Ectodermal cell (in vitro differentiated cells): ENCODE measurements around the gene PCCA.

Experiments
- H3K27ac ChIP-seq: 2 replicates; pipeline ENCODE4 v1.7.0; 2013; ENCODE audit warnings: mild to moderate bottlenecking, low read depth, low read length; ENCODE audit not compliant: insufficient read depth, poor library complexity, severe bottlenecking
- H3K27me3 ChIP-seq: 2 replicates; pipeline ENCODE4 v1.7.0; 2013; ENCODE audit warnings: mild to moderate bottlenecking, low read length; ENCODE audit not compliant: insufficient read depth, control insufficient read depth, poor library complexity, severe bottlenecking
- H3K36me3 ChIP-seq: one replicate; pipeline ENCODE4 v1.7.0; 2013; ENCODE audit warnings: low read length; ENCODE audit not compliant: control insufficient read depth, insufficient read depth
- H3K4me1 ChIP-seq: one replicate; pipeline ENCODE4 v1.7.0; 2013; ENCODE audit warnings: low read length; ENCODE audit not compliant: control insufficient read depth, insufficient read depth
- H3K4me3 ChIP-seq: 2 replicates; pipeline ENCODE4 v1.7.0; 2013; ENCODE audit warnings: low read depth, low read length, control low read depth; ENCODE audit not compliant: insufficient read depth
- H3K9me3 ChIP-seq: 2 replicates; pipeline ENCODE4 v1.7.0; 2013; ENCODE audit warnings: mild to moderate bottlenecking, low read length, moderate library complexity; ENCODE audit not compliant: control insufficient read depth
- WGBS, 2 experiments: methylation state at CpG; one replicate each; pipeline ENCODE4 v1.1.7; 2013; ENCODE audit warnings: missing lambda C conversion rate in 2 of 2; 5-methylcytosine and 5-hydroxymethylcytosine counted together

PCCA gene

GRCh38 chr13:100388923-100389322 lies 300.0 kb downstream of the PCCA start:
- no peak overlapping the region for H3K27ac ChIP-seq
- H3K4me3 ChIP-seq = no peak overlapping the region
- whole genome bisulfite sequencing, 2 experiments = 96 to 98% methylated on average over 4 of the region's 4 CpGs
- no peaks in the 10 kb centered on the region for H3K4me1 ChIP-seq
- H3K9me3 ChIP-seq = no peaks in the 10 kb centered on the region
- H3K36me3 ChIP-seq = no peaks in the 10 kb centered on the region
- H3K27me3 ChIP-seq = no peaks in the 10 kb centered on the region

GRCh38 chr13:100389617-100390016 lies 300.7 kb downstream of the PCCA start:
- no peak overlapping the region for H3K27ac ChIP-seq
- no peaks in the 10 kb centered on the region for H3K27me3 ChIP-seq
- 85 to 86% methylated on average over 3 of the region's 3 CpGs for WGBS, 2 experiments
- H3K9me3 ChIP-seq = no peaks in the 10 kb centered on the region
- H3K36me3 ChIP-seq = no peaks in the 10 kb centered on the region
- no peaks in the 10 kb centered on the region for H3K4me1 ChIP-seq
- H3K4me3 ChIP-seq = no peak overlapping the region

GRCh38 chr13:100392709-100393630 lies 304.1 kb downstream of the PCCA start:
- H3K36me3 ChIP-seq = no peaks in the 10 kb centered on the region
- H3K4me1 ChIP-seq = no peaks in the 10 kb centered on the region
- H3K27me3 ChIP-seq = no peaks in the 10 kb centered on the region
- H3K27ac ChIP-seq = no peak overlapping the region
- no peaks in the 10 kb centered on the region for H3K9me3 ChIP-seq
- whole genome bisulfite sequencing, 2 experiments = 91 to 94% methylated on average over 12 of the region's 12 CpGs
- H3K4me3 ChIP-seq = no peak overlapping the region

- 86 to 91% methylated on average over 5 to 8 of the region's 9 CpGs for WGBS, 2 experiments
- Histone ChIP-seq H3K4me3 (no peak overlapping the region), H3K27ac (peak overlapping the region; percentile 30)
These were observed 305.3 kb downstream of the PCCA start for GRCh38 chr13:100394005-100394695.

GRCh38 chr13:100395698-100396373 lies 306.9 kb downstream of the PCCA start:
- 88 to 96% methylated on average over 4 of the region's 4 CpGs for WGBS, 2 experiments
- no peaks in the 10 kb centered on the region for H3K27me3 ChIP-seq

More at GRCh38 chr13:100394005-100394695, 305.3 kb downstream of the PCCA start:
- H3K36me3 ChIP-seq = no peaks in the 10 kb centered on the region
- no peaks in the 10 kb centered on the region for H3K9me3 ChIP-seq
- H3K27me3 ChIP-seq = no peaks in the 10 kb centered on the region
- H3K4me1 ChIP-seq = no peaks in the 10 kb centered on the region

GRCh38 chr13:100396776-100397175 lies 307.9 kb downstream of the PCCA start:
- Histone ChIP-seq H3K9me3 (no peaks in the 10 kb centered on the region), H3K27me3 (no peaks in the 10 kb centered on the region), H3K4me1 (no peaks in the 10 kb centered on the region), H3K4me3 (no peak overlapping the region), H3K36me3 (no peaks in the 10 kb centered on the region), H3K27ac (no peak overlapping the region)
- 73 to 82% methylated on average over 6 of the region's 6 CpGs for WGBS, 2 experiments

More at GRCh38 chr13:100395698-100396373, 306.9 kb downstream of the PCCA start:
- Histone ChIP-seq H3K27ac (no peak overlapping the region), H3K4me3 (no peak overlapping the region), H3K36me3 (no peaks in the 10 kb centered on the region), H3K4me1 (no peaks in the 10 kb centered on the region), H3K9me3 (no peaks in the 10 kb centered on the region)

GRCh38 chr13:100397627-100398026 lies 308.7 kb downstream of the PCCA start:
- 95 to 98% methylated on average over 4 of the region's 4 CpGs for WGBS, 2 experiments

GRCh38 chr13:100398360-100398759 lies 309.5 kb downstream of the PCCA start:
- Histone ChIP-seq H3K4me1 (no peaks in the 10 kb centered on the region), H3K27me3 (no peaks in the 10 kb centered on the region), H3K4me3 (no peak overlapping the region), H3K9me3 (no peaks in the 10 kb centered on the region), H3K36me3 (no peaks in the 10 kb centered on the region), H3K27ac (no peak overlapping the region)
- 95 to 100% methylated on average over 1 to 2 of the region's 2 CpGs for WGBS, 2 experiments

More at GRCh38 chr13:100397627-100398026, 308.7 kb downstream of the PCCA start:
- Histone ChIP-seq H3K4me1 (no peaks in the 10 kb centered on the region), H3K36me3 (no peaks in the 10 kb centered on the region), H3K27me3 (no peaks in the 10 kb centered on the region), H3K9me3 (no peaks in the 10 kb centered on the region), H3K4me3 (no peak overlapping the region), H3K27ac (no peak overlapping the region)

GRCh38 chr13:100399455-100399854 lies 310.6 kb downstream of the PCCA start:
- WGBS, 2 experiments = 95 to 100% methylated on average over 1 of the region's 1 CpG
- Histone ChIP-seq H3K36me3 (no peaks in the 10 kb centered on the region), H3K27me3 (no peaks in the 10 kb centered on the region), H3K9me3 (no peaks in the 10 kb centered on the region), H3K4me1 (no peaks in the 10 kb centered on the region), H3K27ac (no peak overlapping the region), H3K4me3 (no peak overlapping the region)

- Histone ChIP-seq H3K36me3 (peaks cover 3% of the 10 kb centered on the region), H3K27ac (no peak overlapping the region), H3K27me3 (no peaks in the 10 kb centered on the region), H3K9me3 (no peaks in the 10 kb centered on the region), H3K4me3 (no peak overlapping the region), H3K4me1 (no peaks in the 10 kb centered on the region)
- WGBS, 2 experiments = 92 to 95% methylated on average over 6 of the region's 6 CpGs
These were observed 314.8 kb downstream of the PCCA start for GRCh38 chr13:100403675-100404074.
